ENCODE results near the gene EPHB3. TPM values are rescaled to one million over a fixed set of nuclear protein-coding genes. Genes with fewer than 3 reads are reported as not detected.
"Not testable (repeated sequence)": the region's sequence is repeated elsewhere in the genome, so short reads cannot be mapped to it uniquely, and the experiment has no call there.

The EPHB3 gene
- polyA plus RNA-seq, 2 of the 4 experiments (the other 2 are of a cell fraction), result 0.36 to 0.50 TPM

GRCh38 chr3:184616436-184616835 lies 54.9 kb downstream of the EPHB3 start:
- ChIA-PET POLR2A (no interaction called here), CTCF (no interaction called here)
- Histone ChIP-seq H3K4me3 (no peak overlapping the region), H3K4me2 (no peak overlapping the region), H3K27ac (no peak overlapping the region), H3K4me1 (no peaks in the 10 kb centered on the region), H3K9me3 (no peaks in the 10 kb centered on the region)
- FAIRE-seq (no peak), DNase-seq (ENCODE audit: low read depth in 1 of 2, low spot score in 1 of 2) (no peak), ATAC-seq (no peak)
- WGBS (ENCODE audit: missing lambda C conversion rate), result 71% methylated on average over 5 of the region's 5 CpGs
- TF ChIP-seq CHD4 (IDR thresholded peaks at IDR 0.05; ENCODE audit: borderline replicate concordance) (no peak), E2F6 (IDR thresholded peaks at IDR 0.05; ENCODE audit: borderline replicate concordance, low read depth) (no peak), RNF2 (IDR thresholded peaks at IDR 0.05; ENCODE audit: borderline replicate concordance, low read depth) (no peak), RAD21 (conservative IDR thresholded peaks at IDR 0.05 in 1 of 2, IDR thresholded peaks at IDR 0.05 in 1 of 2) (no peak), MYC (IDR thresholded peaks at IDR 0.05; ENCODE audit: borderline replicate concordance, low read length) (no peak), CBX8 (IDR thresholded peaks at IDR 0.05) (no peak), FOSL2 (IDR thresholded peaks at IDR 0.05) (no peak), FOSL2 (CRISPR knock-in tag; IDR thresholded peaks at IDR 0.05) (no peak), CBX2 (IDR thresholded peaks at IDR 0.05; ENCODE audit: borderline replicate concordance, low read depth) (no peak)

GRCh38 chr3:184617306-184617705 lies 55.7 kb downstream of the EPHB3 start:
- FAIRE-seq; DNase-seq (ENCODE audit: low read depth in 1 of 2, low spot score in 1 of 2); ATAC-seq; H3K4me3 ChIP-seq; H3K4me1 ChIP-seq; POLR2A ChIA-PET; H3K27ac ChIP-seq; H3K9me3 ChIP-seq; H3K4me2 ChIP-seq: not testable (repeated sequence)
- CTCF ChIA-PET, result interaction anchor here (1.1 kb wide), 1 partner anchor 160 kb away, joined by 3 read pairs; no protein-coding TSS in a partner anchor
- no CpG with 5 or more reads among the region's 4 CpGs for WGBS (ENCODE audit: missing lambda C conversion rate)

GRCh38 chr3:184618811-184619210 lies 57.2 kb downstream of the EPHB3 start:
- Histone ChIP-seq H3K4me2 (no peak overlapping the region), H3K4me3 (no peak overlapping the region), H3K27ac (no peak overlapping the region), H3K9me3 (no peaks in the 10 kb centered on the region), H3K4me1 (no peaks in the 10 kb centered on the region)
- ATAC-seq (no peak), DNase-seq (ENCODE audit: low read depth in 1 of 2, low spot score in 1 of 2) (no peak), FAIRE-seq (no peak)
- WGBS (ENCODE audit: missing lambda C conversion rate), result 69% methylated on average over 7 of the region's 7 CpGs
- CTCF ChIA-PET, result interaction anchor here (2.3 kb wide), 1 partner anchor 58 kb away, joined by 7 read pairs; the partner anchor contains the start of gene EPHB3
- POLR2A ChIA-PET, result no interaction called here
- TF ChIP-seq FOSB (CRISPR knock-in tag; IDR thresholded peaks at IDR 0.05), result no peak

GRCh38 chr3:184619369-184619768 lies 57.8 kb downstream of the EPHB3 start:
- ChIA-PET POLR2A (no interaction called here), CTCF (interaction anchor here (0.6 to 2.3 kb wide), 3 partner anchors 14 to 58 kb away, joined by 3 to 7 read pairs (median 3); partner anchors contain the start of gene EPHB3)
- DNase-seq (ENCODE audit: low read depth in 1 of 2, low spot score in 1 of 2), result no peak
- WGBS (ENCODE audit: missing lambda C conversion rate), result 46% methylated on average over 3 of the region's 3 CpGs
- Histone ChIP-seq H3K4me3 (no peak overlapping the region), H3K27ac (no peak overlapping the region), H3K9me3 (no peaks in the 10 kb centered on the region), H3K4me2 (no peak overlapping the region), H3K4me1 (no peaks in the 10 kb centered on the region)
- TF ChIP-seq USF2 (IDR thresholded peaks at IDR 0.05), result no peak
- no peak for TF ChIP-seq ZSCAN20 (CRISPR knock-in tag; IDR thresholded peaks at IDR 0.05)
- no peak for TF ChIP-seq RAD21 (conservative IDR thresholded peaks at IDR 0.05 in 1 of 2, IDR thresholded peaks at IDR 0.05 in 1 of 2)
- no peak for TF ChIP-seq CHD2 (IDR thresholded peaks at IDR 0.05; ENCODE audit: low read length, partially characterized antibody)
- no peak for TF ChIP-seq RARB (CRISPR knock-in tag; IDR thresholded peaks at IDR 0.05)
- no peak for TF ChIP-seq ZNF302 (CRISPR knock-in tag; IDR thresholded peaks at IDR 0.05)
- no peak for TF ChIP-seq MYC (IDR thresholded peaks at IDR 0.05; ENCODE audit: borderline replicate concordance, low read length)
- TF ChIP-seq HEYL (CRISPR knock-in tag; IDR thresholded peaks at IDR 0.05), result no peak
- no peak for TF ChIP-seq EP300 (IDR thresholded peaks at IDR 0.05)
- TF ChIP-seq RCOR1 (IDR thresholded peaks at IDR 0.05; ENCODE audit: low read depth, low read length), result no peak
- TF ChIP-seq KDM1A (IDR thresholded peaks at IDR 0.05; ENCODE audit: low read depth), result no peak
- no peak for TF ChIP-seq HDAC2 (IDR thresholded peaks at IDR 0.05)
- TF ChIP-seq PBX3 (IDR thresholded peaks at IDR 0.05), result no peak
- no peak for TF ChIP-seq NPAS2 (CRISPR knock-in tag; IDR thresholded peaks at IDR 0.05; ENCODE audit: borderline replicate concordance)
- no peak for FAIRE-seq
- no peak for ATAC-seq
